NCI-H2171 treated with DMSO at 0.1 percent for 48 hours (cell line): ENCODE measurements around the gene FAM209B.
"Not testable (repeated sequence)": the region's sequence is repeated elsewhere in the genome, so short reads cannot be mapped to it uniquely, and the experiment has no call there.

Experiments used
- DNase-seq: peaks from one replicate; lab custom pipeline; 2025; lab: John Stamatoyannopoulos, UW

FAM209B gene

DNA sequence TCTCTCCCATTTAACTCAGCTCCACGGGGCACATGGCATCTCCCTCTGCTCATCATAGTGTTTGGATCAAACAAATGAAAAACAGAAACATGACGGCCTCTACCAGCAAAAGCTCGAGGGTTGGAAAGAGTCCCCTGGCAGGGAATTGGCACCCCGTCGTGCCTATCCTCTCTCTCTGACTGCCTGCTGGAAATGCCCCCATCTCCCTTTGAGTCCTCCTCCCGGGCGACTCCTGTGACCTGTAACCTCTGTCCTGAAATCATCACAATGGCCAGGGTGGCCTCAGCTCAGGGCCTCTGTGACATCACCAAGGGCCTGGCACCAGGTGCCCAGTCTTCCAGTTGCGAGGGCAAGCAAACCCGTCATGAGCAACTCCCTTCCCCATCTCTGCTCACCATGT lies at the start of gene FAM209B:
Gene FAM209B (plus strand): TSS at position 301 of the 400 bp plus-strand sequence. CDS start 96 bp downstream, at position 397.
- not testable (repeated sequence) for DNase-seq

- DNase-seq, result no peak
These were observed 49.1 kb upstream of the FAM209B start for GRCh38 chr20:56483970-56484369.

GRCh38 chr20:56487216-56487615 lies 45.8 kb upstream of the FAM209B start:
- DNase-seq, result no peak

DNA sequence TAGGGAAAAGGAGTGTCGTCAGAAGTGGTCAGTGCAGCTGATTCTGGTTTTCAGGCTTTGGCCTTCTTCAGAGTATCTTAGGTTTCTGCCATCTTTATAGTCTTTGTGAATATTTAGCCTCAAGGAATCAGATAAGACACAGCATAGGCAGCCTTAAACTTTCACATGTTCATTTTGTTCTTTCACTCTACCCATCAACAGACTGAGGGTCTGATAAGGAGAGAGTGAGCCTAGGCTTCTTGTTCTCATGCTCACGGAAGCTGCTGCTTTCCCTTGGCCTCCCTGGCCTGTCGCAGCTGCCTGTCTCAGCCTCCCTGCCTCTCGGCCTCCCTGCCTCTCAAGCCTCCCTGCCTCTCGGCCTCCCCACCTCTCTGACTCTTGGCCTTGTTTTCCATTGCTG lies 44.5 kb upstream of the FAM209B start:
- DNase-seq, result no peak

DNA sequence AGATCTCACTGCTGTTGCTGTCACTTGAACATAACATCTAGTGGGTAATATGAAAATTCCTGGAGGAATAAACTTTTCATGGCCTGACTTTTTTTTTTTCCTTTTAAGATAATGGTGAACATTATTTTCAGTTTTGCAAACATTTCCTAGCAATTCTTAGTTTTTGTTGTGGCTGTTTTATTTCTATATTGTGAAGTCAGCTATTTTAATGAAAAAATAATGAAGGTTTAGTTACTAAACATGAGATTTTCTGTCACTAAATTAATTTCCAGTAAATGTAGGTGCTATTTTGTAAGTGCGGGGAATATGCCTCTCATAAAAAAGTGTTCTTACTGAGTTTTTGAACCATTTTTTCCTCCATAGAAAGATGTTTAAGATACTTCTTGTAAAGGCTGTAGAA lies 31.9 kb upstream of the FAM209B start:
- DNase-seq, result no peak

DNA sequence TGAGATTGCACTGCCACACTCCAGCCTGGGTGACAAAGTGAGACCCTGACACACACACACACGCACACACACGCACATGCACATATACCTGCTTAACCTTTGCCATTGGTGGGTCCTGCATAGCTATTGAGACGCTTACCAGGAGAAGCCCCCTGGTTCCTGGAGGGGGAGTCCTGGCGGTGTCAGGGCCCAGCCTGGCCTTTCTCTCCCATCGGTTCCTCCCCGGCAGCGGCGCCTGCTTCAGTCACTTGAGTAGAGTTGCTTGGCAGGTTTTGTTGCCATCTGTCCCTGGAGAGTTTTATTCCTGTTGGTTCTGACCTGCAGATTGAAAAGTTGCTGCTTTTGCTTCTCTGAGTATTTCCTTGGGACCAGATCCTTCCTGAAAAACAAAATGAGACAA lies 29.1 kb upstream of the FAM209B start:
- no peak for DNase-seq

DNA sequence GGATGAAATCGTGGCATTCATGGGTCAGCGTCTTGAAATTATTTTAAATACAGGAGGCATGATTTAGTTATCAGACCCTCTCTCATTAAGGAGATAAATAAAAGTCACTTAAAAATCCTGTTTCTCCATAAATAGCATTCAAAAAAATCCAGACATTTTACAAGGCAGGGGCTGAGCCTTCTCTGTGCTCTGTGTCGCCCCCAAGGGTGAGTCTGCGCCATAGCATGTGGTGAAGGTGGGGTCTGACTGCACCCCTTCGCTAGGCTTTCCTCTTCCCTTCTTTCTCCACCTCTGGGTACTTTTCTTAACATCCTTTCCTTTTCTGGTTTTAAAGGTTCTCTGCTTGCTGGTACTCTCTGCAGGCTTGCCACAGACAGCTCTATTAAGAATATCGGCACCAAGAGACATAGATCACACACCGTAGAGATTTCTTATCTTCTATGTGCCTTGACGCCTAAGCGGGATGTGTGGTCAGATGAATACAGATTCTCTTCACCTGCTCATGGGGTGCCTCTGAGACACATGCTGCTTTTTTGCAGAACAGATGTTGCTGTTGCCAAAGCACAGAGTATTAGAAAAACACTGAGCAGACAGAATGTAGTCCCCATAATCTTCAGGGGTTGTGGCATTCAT lies 28.6 kb upstream of the FAM209B start:
- peak; percentile 3 for DNase-seq

- DNase-seq, result no peak
These were observed 26.9 kb upstream of the FAM209B start for GRCh38 chr20:56506103-56506502.

- no peak for DNase-seq
These were observed 21.1 kb upstream of the FAM209B start for GRCh38 chr20:56511926-56512325.

GRCh38 chr20:56513161-56514150 lies 19.6 kb upstream of the FAM209B start:
- DNase-seq, result no peak

DNA sequence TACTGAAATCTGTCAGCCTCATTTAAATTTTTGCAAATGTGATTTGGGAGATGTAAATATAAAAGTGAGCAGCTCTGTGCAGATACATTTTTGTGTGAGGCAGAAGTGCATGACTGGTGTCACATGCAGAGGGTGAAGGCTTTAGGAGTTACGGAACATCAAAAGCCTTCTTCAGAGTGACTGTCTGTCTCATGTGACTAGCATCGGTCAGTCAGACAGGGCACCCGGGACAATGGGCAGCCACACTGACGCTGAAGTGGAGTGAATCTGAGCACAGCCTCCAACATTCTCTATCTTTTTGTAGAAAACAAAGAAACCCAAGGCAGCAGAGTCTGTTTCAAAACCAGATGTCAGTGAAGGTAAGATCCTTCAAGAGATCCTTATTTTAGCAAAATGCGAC lies 16.4 kb upstream of the FAM209B start:
- DNase-seq, result no peak

DNA sequence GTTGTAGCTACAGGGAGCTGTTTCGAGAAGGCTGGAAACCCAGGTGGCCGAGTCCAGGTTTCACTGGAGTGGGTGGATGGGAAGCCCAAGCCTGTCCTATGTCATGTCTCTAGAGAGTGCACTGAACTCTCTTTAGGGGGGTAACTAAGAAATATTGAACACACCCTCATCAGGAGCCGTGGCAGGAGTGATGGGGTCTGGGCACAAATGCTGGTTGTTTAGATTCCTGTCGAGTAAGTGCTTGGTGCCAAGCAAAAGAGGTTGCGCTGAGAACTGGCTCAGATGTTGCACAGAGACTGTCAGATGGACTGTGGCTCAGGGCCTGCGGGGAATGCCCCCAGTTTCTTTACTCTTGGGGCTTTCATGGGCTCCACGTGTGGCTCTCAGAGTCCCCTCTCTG lies 15.8 kb upstream of the FAM209B start:
- DNase-seq, result no peak

DNA sequence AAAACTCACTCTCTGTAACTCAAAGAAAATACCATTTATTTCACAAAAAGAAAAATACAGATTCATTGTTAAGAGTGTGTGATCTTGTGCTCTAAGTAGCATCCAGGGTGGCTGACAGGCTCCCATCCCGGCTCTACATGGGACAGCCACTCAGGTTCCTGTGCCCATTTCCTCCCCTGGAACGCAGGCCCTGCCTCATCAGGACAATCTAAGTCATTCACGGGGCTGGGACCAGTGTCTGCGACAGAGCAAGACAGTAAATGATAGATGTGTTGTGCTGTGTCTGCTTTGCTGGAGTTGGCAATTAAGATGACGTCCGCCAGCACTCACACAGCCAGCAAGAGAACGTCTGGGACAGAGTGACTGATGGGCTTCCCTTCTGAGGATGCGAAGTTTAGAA lies 15.4 kb upstream of the FAM209B start:
- no peak for DNase-seq

- DNase-seq, result no peak
These were observed 14.9 kb upstream of the FAM209B start for GRCh38 chr20:56518126-56518525.

DNA sequence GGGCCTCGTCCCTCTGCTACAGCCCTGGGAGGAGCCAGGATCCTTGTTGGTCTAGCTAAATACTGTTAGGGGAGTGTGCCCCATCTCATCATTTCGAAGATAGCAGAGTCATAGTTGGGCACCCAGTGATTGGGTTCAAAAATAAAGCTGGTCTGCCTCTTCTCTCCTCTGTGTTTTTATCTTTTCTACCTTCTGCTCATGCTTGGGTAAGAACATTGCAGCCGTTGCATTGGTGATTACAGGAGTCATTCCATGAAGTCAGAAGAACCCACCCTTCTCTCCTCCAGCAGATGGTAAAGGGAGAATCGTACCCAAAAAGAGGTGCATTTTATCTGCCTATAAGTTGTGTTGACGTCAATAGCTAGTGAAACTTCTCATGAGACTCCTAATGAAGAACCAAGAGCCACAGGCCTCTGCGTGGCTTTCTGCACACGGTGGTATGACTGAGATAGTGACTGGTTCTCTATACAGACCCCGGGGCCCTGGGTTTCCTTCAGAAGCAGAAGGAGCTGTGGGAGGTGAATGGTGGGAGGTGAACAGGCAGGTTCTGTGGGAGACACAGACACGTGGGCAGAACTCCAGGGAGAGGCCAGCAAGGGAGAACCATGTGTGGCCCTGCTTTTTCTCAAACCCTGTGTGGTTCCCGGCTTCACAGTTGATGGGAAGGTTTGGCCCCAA lies 14.2 kb upstream of the FAM209B start:
- no peak for DNase-seq

DNA sequence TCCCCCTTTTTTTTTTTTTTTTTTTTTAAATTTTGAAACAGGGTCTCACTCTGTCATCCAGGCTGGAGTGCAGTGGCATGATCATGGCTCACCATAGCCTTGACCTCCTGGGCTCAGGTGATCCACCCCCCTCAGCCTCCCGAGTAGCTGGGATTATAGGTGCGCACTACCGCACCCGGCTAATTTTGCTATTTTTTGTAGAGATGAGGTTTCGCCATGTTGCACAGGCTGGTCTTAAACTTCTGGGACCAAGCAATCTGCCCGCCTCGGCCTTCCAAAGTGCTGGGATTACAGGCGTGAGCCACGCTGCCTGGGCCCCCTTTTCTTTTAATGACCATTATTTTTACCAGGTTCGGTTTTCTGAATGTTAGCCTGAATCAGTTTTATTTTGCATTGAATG lies 13.5 kb upstream of the FAM209B start:
- no peak for DNase-seq

DNA sequence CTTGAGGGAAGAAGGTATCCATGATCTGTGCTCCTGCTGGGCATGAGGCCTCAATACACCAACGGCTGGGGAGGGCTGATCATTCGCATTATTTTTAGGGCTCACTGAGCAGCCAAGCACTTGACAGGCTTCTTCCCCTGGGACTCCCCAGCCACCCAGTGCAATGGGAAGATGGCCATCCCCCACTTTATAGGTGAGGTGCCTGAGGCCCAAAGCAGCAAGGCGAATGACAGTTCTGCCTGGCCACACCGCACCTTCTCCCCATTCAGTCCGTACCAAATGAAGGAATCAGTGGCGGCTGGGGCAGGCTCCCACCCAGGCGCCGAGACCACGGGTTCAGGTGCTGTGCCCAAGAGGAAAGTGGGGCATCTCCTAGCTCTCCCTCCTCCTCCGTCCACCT lies 12.9 kb upstream of the FAM209B start:
- DNase-seq, result no peak

DNA sequence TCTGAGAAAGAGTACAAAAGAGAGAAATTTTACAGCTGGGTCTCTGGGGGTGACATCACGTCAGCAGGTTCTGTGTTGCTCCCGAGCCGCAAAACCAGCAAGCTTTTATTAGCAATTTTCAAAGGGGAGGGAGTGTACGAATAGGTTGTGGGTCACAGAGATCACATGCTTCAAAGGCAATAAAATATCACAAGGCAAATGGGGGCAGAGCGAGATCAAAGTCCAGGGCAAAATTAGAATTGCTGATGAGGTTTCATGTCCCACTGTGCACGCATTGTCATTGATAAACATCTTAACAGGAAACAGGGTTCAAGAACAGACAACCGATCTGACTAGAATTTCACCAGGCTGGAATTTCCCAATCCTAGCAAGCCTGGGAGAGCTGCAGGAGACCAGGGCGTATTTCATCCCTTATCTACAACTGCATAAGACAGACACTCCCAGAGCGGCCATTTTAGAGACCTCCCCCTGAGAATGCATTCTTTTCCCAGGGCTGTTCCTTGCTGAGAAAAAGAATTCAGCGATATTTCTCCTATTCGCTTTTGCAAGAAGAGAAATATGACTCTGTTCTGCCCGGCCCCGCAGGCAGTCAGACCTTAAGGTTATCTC lies 12.2 kb upstream of the FAM209B start:
- DNase-seq, result not testable (repeated sequence)

- DNase-seq, result no peak
These were observed 10.7 kb upstream of the FAM209B start for GRCh38 chr20:56522311-56522710.

- not testable (repeated sequence) for DNase-seq
These were observed 8.6 kb upstream of the FAM209B start, which contains the start of gene FAM209A for GRCh38 chr20:56524444-56524843. FAM209A (plus strand) TSS chr20:56524744; CDS start chr20:56524809, 65 bp downstream.

- DNase-seq, result no peak
These were observed 5.5 kb upstream of the FAM209B start for GRCh38 chr20:56527521-56527920.

DNA sequence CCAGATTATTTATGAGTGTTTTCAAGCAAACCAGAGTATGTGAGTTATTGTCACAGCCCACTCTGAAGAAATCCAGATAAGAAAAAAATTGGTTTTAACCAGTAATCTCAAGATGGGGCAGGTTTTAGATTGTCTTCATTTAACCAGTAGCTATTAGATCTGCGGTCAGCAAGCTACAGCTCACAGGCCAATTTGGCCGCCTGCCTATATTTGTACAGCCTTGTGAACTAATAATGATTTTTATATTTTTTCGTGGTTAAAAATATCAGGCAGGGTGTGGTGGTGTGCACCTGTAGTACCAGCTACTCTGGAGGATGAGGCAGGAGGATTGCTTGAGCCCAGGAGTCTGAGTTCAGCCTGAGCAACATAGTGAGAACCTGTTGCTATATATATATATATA lies 5.0 kb downstream of the FAM209B start:
- DNase-seq, result no peak
